HepG2 (cell line): Measurements from ENCODE around the gene ANKRD13D. TPM values are rescaled to one million over a fixed set of nuclear protein-coding genes. Genes with fewer than 3 reads are reported as not detected.
A peak's percentile ranks its signal among the peaks of the same experiment; 100 is the strongest.

ENCODE experiments used
- AHDC1 ChIP-seq: sonication (generic); formaldehyde crosslinking; IDR thresholded peaks from 2 replicates; pipeline ENCODE4 v1.5.1; 2020; ENCODE audit warnings: mild to moderate bottlenecking, missing genetic modification reagents, borderline replicate concordance
- ATF5 ChIP-seq: sonication (generic); formaldehyde crosslinking; IDR thresholded peaks from 2 replicates; pipeline ENCODE4 v1.4.0; 2020; ENCODE audit warnings: mild to moderate bottlenecking, low read depth, missing genetic modification reagents
- CHD2 ChIP-seq: IDR thresholded peaks from 2 replicates; pipeline ENCODE4 v1.6.1; 2011; ENCODE audit warnings: low read depth, low read length, improper control_type of control experiment
- KDM5B ChIP-seq: sonication (generic); formaldehyde crosslinking; IDR thresholded peaks from 2 replicates; pipeline ENCODE4 v1.4.0; 2020; ENCODE audit warnings: missing genetic modification reagents, mild to moderate bottlenecking, borderline replicate concordance
- MAFF ChIP-seq: IDR thresholded peaks from 2 replicates; pipeline ENCODE4 v1.6.1; 2011; ENCODE audit warnings: low read depth, low read length, improper control_type of control experiment
- MZF1 ChIP-seq: sonication (generic); formaldehyde crosslinking; IDR thresholded peaks from 2 replicates; pipeline ENCODE4 v1.8.1; 2023; ENCODE audit warnings: mild to moderate bottlenecking, missing genetic modification reagents, borderline replicate concordance
- RERE ChIP-seq: IDR thresholded peaks from 2 replicates; pipeline ENCODE4 v1.6.1; 2016; ENCODE audit warnings: low read depth, missing genetic modification reagents, missing compliant biosample characterization
- SKIL ChIP-seq: sonication (generic); formaldehyde crosslinking; IDR thresholded peaks from 2 replicates; pipeline ENCODE4 v1.8.0; 2022; ENCODE audit warnings: missing genetic modification reagents, mild to moderate bottlenecking, moderate library complexity, borderline replicate concordance
- TOPORS ChIP-seq: sonication (generic); formaldehyde crosslinking; IDR thresholded peaks from 2 replicates; pipeline ENCODE4 v1.8.0; 2023; ENCODE audit warnings: mild to moderate bottlenecking, missing genetic modification reagents
- ZFP90 ChIP-seq: sonication (generic); formaldehyde crosslinking; IDR thresholded peaks from 2 replicates; pipeline ENCODE4 v1.8.0; 2022; ENCODE audit warnings: missing genetic modification reagents, mild to moderate bottlenecking, inconsistent platforms, borderline replicate concordance
- ZNF282 ChIP-seq: fragments of 450-650 bp; IDR thresholded peaks from 2 replicates; pipeline ENCODE4 v1.6.1; 2018; ENCODE audit not compliant: partially characterized antibody
- polyA plus RNA-seq, 8 experiments: library from polyadenylated mRNA; depleted of rRNA in 3 of 8; stranded (reverse) in 7 of 8; unstranded in 1 of 8; fragments of >200 nt; fragmentation: Illumina TruSeq in 4 of 8; extraction: Trizol in 4 of 8; gene quantifications; 2 replicates each; pipeline versions ENCODE4 v1.2.1 to v1.2.3, GENCODE V29; 2011 to 2016; ENCODE audit warnings: low read depth in 4 of 8, missing spikeins in 1 of 8, mixed read lengths in 1 of 8; ENCODE audit not compliant: insufficient read depth in 1 of 8
- total RNA-seq, 5 experiments: library from RNA; depleted of rRNA; stranded (reverse); fragments of >200 nt; fragmentation: Illumina TruSeq; extraction: Trizol; gene quantifications; 2 replicates each; pipeline ENCODE4 v1.2.3, GENCODE V29; 2016; ENCODE audit warnings: low read depth in 1 of 5
- TF ChIP-seq, protein P1 (sequence below): IDR thresholded peaks from 2 replicates; pipeline ENCODE4 v1.6.1; 2012; ENCODE audit warnings: inconsistent platforms

The ANKRD13D gene
- total and polyA plus RNA-seq, 2 of the 13 experiments (the other 11 are each of a cell fraction or from before 2014, with no cell fraction given) = 18.6 to 27.3 TPM

DNA sequence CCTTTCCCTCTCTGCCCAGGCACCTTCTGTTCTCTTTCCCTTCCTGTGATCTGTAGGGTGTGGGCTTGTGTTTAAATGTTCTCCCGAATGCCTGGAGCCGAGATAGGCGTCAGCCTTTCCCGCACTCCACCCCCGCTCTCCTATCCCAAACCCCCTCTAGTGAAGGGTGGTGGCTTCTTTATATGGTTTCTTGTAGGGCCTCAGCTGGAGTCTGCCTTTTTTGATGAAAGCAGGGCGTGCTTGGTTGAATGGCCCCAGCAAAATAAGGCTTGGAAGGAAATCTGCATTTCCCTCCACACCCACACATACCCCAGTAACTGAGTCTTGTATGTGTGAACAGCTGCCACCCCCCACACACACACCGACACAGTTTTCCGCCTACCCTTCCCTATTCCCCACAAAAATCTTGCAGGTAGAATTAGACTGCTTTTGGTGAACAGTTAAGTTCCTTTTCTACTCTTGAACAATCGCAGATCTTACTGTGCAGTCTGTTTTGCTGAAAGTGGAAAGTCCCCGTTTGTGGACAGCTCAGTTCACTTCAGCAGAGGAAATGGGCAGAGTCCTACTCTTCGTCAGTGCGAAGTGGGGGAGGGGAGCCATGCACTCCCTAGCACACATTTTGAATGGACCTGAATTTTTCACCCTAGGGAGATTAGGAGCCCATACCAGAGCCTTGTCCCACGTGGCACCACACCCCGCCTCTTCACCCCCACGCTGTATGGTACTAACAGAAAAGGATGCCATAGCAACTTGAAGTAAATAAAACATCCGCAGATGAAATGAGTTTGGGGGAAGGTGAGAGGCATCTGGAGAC lies 48.3 kb upstream of the ANKRD13D start (continued):
- TF ChIP-seq RERE (CRISPR knock-in tag) (no peak), KDM5B (CRISPR knock-in tag) (no peak), MZF1 (CRISPR knock-in tag) (no peak), TOPORS (CRISPR knock-in tag) (no peak), SKIL (CRISPR knock-in tag) (no peak), ZFP90 (CRISPR knock-in tag) (0 out of 2 replicates have a peak, but pooled peaks have one; percentile 72), AHDC1 (no peak), ZNF282 (no peak), ATF5 (CRISPR knock-in tag) (no peak), CHD2 (no peak; the same call in 1 of the 2 replicates), MAFF (no peak)
- TF ChIP-seq, protein P1, sequence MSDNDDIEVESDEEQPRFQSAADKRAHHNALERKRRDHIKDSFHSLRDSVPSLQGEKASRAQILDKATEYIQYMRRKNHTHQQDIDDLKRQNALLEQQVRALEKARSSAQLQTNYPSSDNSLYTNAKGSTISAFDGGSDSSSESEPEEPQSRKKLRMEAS = peak; percentile 85
